Tibial artery (tissue), 4 donors: Measurements from ENCODE around the gene SEC24C.

Experiments used
- DNase-seq, 2 donors: peaks; one replicate each; pipeline ENCODE4 v3.0.0-alpha.2; 2019
- H3K27ac ChIP-seq, 2 donors: fragments of 200-600 bp; sonication (generic) in 1 of 2; 1 replicate in 1 of 2; 2 replicates in 1 of 2; pipeline ENCODE4 v1.5.1; 2018 to 2019; ENCODE audit warnings: mild to moderate bottlenecking in 1 of 2
- H3K27me3 ChIP-seq, 2 donors: fragments of 200-600 bp; sonication (generic) in 1 of 2; one replicate each; pipeline versions ENCODE4 v1.5.1 to v1.6.0; 2016 to 2019
- H3K36me3 ChIP-seq, 3 donors: fragments of 200-600 bp; sonication (generic) in 2 of 3; one replicate each; pipeline ENCODE4 v1.5.1; 2016 to 2019; ENCODE audit warnings: mild to moderate bottlenecking in 2 of 3
- H3K4me1 ChIP-seq, 4 donors: fragments of 200-600 bp; sonication (generic) in 2 of 4; 1 replicate in 3 of 4; 2 replicates in 1 of 4; pipeline ENCODE4 v1.5.1; 2016 to 2019
- H3K4me3 ChIP-seq, 2 donors: fragments of 200-600 bp; sonication (generic) in 1 of 2; 1 replicate in 1 of 2; 2 replicates in 1 of 2; pipeline ENCODE4 v1.5.1; 2018 to 2019; ENCODE audit warnings: mild to moderate bottlenecking in 2 of 2
- H3K9me3 ChIP-seq, 3 donors: fragments of 200-600 bp; sonication (generic) in 1 of 3; one replicate each; pipeline ENCODE4 v1.5.1; 2016 to 2019
- CTCF ChIP-seq, 2 experiments: fragments of 200-600 bp in 1 of 2; fragments of 450-650 bp in 1 of 2; IDR thresholded peaks; one replicate each; pipeline ENCODE4 v1.5.1; 2017 to 2019; ENCODE audit warnings: antibody characterized with exemption in 2 of 2, mild to moderate bottlenecking in 1 of 2, moderate library complexity in 1 of 2
- intact Hi-C: fragments of 100-400 bp; cut with DNase I; formaldehyde crosslinking; loops from one replicate; pipeline ENCODE4 v1.15.0; 2023; ENCODE audit warnings: low total_unique reads

SEC24C gene

GRCh38 chr10:73771722-73772280 lies 27.6 kb downstream of the SEC24C start:
- intact Hi-C loops = no loop called here
- H3K9me3 ChIP-seq = no peaks in the 10 kb centered on the region
- DNase-seq = peak in 1 of 2 donors; percentile 91
- peak overlapping the region; percentile 97 to 99 for H3K27ac ChIP-seq
- H3K27me3 ChIP-seq = no peaks in the 10 kb centered on the region
- H3K36me3 ChIP-seq = peaks cover 40 to 75% (median 52%) of the 10 kb centered on the region in 3 donors
- TF ChIP-seq CTCF (IDR thresholded peaks at IDR 0.05) = no peak
- H3K4me1 ChIP-seq = peaks cover 0 to 33% (median 33%) of the 10 kb centered on the region in 4 donors
- peak overlapping the region; percentile 74 to 95 for H3K4me3 ChIP-seq

- H3K9me3 ChIP-seq = no peaks in the 10 kb centered on the region
- H3K36me3 ChIP-seq = peaks cover 40 to 71% (median 45%) of the 10 kb centered on the region in 3 donors
These were observed 28.3 kb downstream of the SEC24C start for GRCh38 chr10:73772281-73773151.

GRCh38 chr10:73773152-73773879 lies 29.1 kb downstream of the SEC24C start:
- peak in 1 of 2 donors; percentile 69 for DNase-seq
- no peak for TF ChIP-seq CTCF (IDR thresholded peaks at IDR 0.05)
- no peaks in the 10 kb centered on the region for H3K9me3 ChIP-seq
- peaks cover 37 to 70% (median 40%) of the 10 kb centered on the region in 3 donors for H3K36me3 ChIP-seq
- peak overlapping the region; percentile 97 to 99 for H3K27ac ChIP-seq
- peak overlapping the region; percentile 74 to 95 for H3K4me3 ChIP-seq
- intact Hi-C loops = no loop called here
- H3K27me3 ChIP-seq = no peaks in the 10 kb centered on the region
- H3K4me1 ChIP-seq = peaks cover 0 to 33% (median 33%) of the 10 kb centered on the region in 4 donors

More at GRCh38 chr10:73772281-73773151, 28.3 kb downstream of the SEC24C start:
- peak; percentile 8 to 10 for TF ChIP-seq CTCF (IDR thresholded peaks at IDR 0.05)
- DNase-seq = peak; percentile 74 to 94
- Histone ChIP-seq H3K27me3 (no peaks in the 10 kb centered on the region), H3K4me3 (peak overlapping the region; percentile 74 to 95), H3K4me1 (peaks cover 0 to 33% (median 33%) of the 10 kb centered on the region in 4 donors), H3K27ac (peak overlapping the region; percentile 97 to 99)
- intact Hi-C loops = no loop called here

- intact Hi-C loops = no loop called here
- peak overlapping the region; percentile 97 to 99 for H3K27ac ChIP-seq
These were observed 30.5 kb downstream of the SEC24C start for GRCh38 chr10:73774637-73775036.

More at GRCh38 chr10:73774637-73775036, 30.5 kb downstream of the SEC24C start:
- H3K9me3 ChIP-seq = no peaks in the 10 kb centered on the region
- peak overlapping the region; percentile 74 to 95 for H3K4me3 ChIP-seq
- peaks cover 0 to 38% (median 33%) of the 10 kb centered on the region in 4 donors for H3K4me1 ChIP-seq
- H3K36me3 ChIP-seq = peaks cover 29 to 68% (median 31%) of the 10 kb centered on the region in 3 donors
- peak in 1 of 2 donors; percentile 52 for DNase-seq
- TF ChIP-seq CTCF (IDR thresholded peaks at IDR 0.05) = no peak
- no peaks in the 10 kb centered on the region for H3K27me3 ChIP-seq
